Stimulated activated CD4-positive, alpha-beta T cell treated with anti-CD3 and anti-CD28 coated beads, Interleukin-4, amount 100 ng/mL, for 24 hours (primary cell): ENCODE data around the gene AK2.

Source experiments
- DNase-seq: peaks from one replicate; pipeline ENCODE4 v3.0.0-alpha.2; 2020

The AK2 gene

GRCh38 chr1:33021567-33022431 is 14.9 kb downstream of the AK2 start:
- no peak for DNase-seq

- DNase-seq, result no peak
These were observed 18.6 kb downstream of the AK2 start for GRCh38 chr1:33018112-33018511.

- DNase-seq, result no peak
These were observed 19.5 kb downstream of the AK2 start for GRCh38 chr1:33017175-33017574.

DNA sequence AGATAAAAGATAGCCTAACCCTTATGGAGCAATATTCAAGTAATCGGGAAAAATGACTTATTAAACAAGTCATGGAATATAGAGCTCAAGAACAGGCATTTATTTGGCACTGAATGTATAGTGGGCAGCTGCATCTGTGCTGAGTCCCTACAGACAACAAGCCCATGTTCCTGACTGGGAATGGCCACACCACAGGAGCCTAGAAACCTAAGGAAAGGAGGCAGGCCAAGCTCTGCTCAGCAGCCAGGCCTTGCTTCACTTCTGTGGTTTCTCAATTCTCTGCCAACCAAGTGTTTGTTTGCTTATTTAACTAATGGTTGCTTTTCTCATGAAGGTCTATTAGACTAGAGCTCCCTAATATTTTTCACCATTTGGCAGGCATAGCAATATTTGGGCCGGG is 21.5 kb downstream of the AK2 start:
- no peak for DNase-seq

DNA sequence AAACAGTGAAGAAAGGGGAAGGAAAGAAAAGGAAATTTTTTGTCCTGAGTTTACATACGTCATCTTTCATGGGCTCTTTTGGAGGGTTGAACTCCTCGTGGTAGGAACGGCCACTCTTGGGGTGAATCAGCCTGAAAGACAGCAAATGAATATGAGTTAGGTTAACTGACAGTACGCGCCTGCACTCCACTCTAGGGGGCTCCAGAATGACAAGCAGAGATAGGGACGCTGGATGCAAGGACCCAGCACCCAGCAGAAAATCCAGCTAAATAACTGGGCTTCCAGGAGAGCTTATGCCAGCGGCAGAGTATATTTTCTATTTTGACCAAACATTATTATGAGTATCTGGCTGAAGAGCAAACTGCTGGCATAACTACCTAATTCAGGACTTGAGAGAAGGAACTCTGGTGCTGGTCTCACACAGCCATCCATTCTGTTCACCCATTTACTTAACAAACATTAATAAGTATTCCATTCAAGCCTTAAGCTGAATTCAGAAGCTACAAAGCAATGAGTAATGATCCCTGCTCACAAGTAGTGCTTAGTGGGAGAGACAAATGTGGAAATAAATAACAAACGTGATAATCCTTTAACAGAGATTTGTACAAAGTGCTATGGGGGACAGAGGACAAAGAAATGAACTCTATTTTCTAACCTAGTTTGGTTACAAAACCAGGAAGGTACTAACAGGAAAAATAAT is 22.1 kb downstream of the AK2 start:
- no peak for DNase-seq

GRCh38 chr1:33013791-33014190 is 22.9 kb downstream of the AK2 start:
- DNase-seq, result no peak

DNA sequence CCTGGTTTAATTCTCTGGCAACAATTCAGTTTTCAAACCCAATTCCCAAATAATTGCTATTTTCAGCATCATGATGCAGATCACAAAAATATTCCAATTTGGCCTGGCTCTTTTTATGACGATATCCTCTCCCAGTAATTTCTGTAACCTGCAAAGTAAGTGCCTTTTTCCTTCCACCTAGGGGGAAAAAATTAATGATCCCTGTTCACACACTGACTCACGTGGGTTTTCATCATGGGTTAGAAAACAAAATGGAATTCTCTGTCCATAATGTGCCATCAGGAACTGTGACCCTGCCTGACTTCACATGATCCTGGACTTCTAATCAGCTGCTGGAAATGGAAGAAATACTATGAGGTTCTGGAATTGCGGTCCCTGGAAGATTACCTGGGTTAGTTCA is 24.5 kb downstream of the AK2 start:
- DNase-seq, result no peak

DNA sequence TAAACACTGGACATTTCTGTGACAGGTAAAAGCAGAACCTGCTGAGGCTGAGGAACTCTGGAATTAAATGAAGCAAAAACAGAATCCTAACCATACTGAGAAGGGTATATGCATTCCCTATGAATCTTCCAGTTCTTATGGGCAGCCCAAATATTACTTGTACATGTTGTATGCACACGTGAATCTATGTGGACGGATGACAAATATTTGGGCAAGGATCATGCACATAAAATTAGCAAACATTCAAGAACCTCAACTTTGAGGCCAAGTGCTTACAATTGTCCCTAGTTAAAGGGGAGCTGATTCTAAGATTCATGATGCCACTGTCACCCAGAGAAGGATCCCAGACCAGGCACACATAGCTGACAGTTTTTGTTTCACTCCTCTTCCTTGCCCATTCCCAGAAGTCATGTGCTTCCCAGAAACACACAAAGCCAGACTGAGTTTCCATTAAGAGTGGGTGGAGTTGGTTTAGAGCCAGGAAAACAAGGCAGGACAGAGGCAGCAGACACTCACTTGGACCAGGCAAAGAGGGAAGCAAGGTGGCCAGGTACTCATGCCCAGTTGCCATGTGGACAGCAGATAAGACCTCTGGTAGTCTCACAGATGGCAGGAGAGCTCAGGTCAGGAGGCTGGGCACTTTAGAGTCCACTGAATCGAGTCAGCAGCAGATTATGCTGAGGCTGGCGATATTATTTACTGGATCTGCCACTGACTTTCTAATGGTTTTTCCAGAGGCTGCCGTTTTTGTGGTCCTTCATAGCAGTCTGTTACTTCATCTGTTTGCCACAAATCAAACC is 25.6 kb downstream of the AK2 start:
- no peak for DNase-seq

- DNase-seq, result no peak
These were observed 27.1 kb downstream of the AK2 start for GRCh38 chr1:33009561-33009960.

DNA sequence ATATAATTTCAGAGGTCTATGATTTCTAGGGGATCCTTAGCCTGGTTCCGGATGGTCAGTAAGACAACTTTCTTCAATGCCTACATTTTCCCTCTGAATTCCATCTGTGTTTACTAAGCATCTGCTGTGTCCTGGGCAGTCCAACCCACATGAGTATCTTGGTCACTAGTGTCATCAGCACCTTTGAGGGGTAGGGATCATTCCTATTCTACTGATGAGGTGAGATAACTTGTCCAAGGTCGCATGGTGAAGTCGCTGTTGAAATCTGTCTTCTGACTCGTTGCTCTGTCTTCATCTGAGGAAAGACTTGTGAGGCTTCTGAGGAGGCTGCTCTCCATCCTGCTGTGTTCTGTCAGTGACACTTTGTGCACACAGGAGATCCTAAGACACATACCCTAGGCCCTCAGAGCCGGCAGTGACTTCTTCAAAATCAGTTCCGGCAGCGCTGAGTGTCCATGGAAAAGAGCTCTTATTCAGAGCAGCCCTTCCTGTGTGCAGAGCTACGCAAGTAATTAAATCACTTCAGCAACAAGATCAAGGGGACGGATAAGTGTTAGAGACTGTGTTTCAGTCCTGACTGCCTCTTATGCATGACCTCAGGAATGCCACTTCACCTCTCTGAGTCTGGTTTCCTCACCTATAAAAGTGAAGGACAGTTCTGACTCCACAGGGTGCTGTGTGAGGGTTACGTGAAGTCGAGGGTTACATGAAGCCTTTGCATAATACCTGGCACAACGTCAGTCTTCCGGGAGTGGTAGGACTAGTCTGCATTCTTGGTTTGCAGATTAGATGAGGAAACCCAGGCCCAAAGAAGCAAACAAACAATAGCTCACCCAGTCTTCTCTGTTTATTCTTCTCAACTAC is 28.4 kb downstream of the AK2 start:
- DNase-seq, result no peak

GRCh38 chr1:33007190-33008050 is 29.3 kb downstream of the AK2 start:
- DNase-seq, result no peak

DNA sequence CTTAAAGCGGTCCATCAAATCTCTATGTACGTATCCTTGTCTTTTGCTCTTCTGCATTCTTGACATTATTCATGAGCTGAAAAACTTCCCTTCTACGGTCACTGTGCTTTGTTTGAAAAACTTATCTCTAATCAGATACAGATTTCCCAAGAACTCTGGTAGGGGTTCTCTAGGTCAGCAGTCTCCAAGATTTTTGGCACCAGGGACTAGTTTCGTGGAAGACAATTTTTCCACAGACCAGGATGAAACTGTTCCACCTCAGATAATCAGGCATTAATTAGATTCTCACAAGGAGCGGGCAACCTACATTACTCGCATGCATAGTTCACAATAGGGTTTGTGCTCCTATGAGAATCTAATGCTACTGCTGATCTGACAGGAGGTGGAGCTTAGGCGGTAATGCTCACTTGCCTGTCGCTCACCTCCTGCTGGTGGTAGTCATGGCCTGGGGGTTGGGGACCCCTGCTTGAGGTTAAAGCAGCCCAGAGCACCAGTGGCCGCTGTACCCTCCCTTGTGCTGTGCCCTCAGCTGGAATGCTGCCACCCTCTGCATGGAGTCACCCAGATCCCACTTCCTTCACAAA is 30.8 kb downstream of the AK2 start:
- no peak for DNase-seq

DNA sequence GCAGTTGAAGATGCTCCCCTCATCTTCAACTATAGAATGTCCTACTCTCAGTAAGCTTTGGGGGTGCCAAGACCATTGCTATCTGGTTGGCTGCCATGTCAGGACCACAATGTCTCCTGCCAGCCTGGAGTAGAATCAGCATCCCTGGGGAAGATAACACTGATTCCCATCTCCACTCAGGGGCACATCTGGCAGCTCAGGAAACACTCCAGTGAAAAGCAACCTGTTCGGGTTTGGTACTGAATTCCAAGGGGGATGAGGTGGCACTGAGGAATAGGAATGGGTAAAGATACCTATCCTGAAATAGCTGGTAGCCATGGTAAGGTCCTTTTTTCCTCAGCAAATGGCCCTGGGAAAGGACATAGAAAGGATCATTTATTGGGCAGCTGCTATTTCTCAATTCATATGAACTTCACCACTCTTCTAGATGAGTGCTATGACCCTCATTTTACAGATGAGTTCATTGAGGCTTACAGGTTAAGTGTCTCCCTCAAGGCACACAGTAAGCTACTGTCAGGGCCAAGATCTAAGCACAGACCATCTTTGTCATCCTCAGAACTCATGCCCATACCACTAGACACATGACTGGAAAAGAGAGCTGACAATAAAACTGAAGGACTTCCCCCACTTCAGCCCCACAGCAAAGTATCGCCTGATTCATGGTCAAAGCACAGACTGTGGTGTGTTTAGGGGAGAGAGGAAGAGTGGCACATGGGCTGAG is 31.4 kb downstream of the AK2 start:
- DNase-seq, result no peak

DNA sequence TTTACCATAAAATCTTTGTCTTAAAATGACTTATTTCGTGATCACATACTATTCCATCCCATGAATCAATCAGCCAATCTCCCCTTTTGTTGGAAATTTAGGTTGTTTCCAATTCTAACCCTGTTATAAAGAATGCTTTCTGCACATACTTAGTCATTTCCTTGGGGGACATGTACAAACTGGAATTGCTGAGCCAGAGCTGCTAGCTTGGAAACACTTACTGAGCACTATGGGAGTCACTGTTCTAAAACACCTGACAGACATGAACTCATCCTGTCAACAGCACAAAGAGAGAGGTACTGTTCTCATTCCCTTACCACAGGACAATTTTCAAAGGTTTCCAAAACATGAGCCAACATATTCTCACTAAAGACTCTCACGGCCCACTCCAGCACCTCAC is 32.1 kb downstream of the AK2 start:
- DNase-seq, result no peak

DNA sequence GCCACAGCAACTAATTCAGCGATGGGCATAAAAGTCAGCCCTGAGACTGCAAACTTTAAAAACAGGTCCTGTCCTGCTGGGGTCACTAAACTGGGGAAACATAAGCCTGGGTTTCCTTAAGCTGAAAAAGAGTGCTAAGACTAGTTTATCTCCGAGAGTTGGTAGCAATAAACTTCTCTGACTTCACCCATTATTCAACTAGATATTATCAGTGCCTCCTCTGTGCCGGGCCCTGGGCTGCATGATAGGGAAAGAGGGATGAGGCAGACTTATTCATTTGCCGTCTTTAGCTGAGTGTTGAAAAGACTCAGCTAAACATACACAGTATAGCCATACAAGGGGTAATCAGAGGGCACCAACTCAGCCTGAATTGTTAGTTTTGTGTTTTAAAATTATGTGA is 33.0 kb downstream of the AK2 start:
- DNase-seq, result no peak

- no peak for DNase-seq
These were observed 34.7 kb downstream of the AK2 start for GRCh38 chr1:33002006-33002405.

DNA sequence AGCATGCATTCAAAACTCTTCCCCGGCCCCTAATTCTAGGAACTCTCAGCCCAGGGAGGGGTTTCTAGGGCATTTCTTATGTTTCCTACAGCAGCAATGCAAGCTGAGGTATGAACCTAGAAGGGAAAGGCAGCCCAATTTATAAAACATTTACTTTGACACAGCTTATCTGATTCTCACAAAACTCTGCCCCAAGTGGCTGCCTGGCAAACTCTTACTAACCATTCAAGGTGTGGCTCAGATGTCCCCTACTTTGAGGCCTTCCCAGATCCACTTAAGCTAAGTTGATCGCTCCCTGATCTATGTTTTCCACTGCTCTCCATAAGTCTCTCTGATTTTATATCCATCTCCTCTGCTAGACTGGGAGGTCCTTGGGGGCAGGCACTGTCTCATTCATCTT is 35.4 kb downstream of the AK2 start:
- DNase-seq, result no peak

- DNase-seq, result no peak
These were observed 36.2 kb downstream of the AK2 start for GRCh38 chr1:33000427-33001026.

DNA sequence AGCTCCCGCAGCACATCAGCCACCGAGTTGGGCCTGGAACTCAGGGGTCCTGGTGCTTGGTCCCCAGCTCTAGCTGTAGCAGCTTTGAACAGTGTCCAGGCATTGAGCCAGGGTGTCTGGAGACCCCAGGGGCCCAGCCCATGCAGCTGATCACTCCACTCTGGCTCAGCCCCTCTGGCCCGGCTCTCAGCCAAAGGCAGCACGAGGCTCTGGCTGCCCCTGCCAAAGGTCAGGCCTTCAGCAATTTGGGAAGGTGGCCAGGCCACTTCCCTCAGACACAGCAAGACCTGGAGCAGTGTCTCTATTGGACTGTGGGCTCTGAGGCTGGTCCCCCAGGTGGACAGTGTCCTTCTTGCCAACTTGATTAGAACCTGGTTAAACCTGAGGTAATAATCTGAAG is 37.7 kb downstream of the AK2 start:
- DNase-seq, result no peak

GRCh38 chr1:32998064-32998463 is 38.6 kb downstream of the AK2 start:
- DNase-seq, result no peak
